Smooth muscle cell (in vitro differentiated cells): ENCODE results near the gene TMEM222. TPM values are rescaled to one million over a fixed set of nuclear protein-coding genes. Genes with fewer than 3 reads are reported as not detected.
A peak's percentile ranks its signal among the peaks of the same experiment; 100 is the strongest.

Experiments
- DNase-seq: peaks from one replicate; lab custom pipeline; 2025; ENCODE audit not compliant: unreplicated experiment; lab: John Stamatoyannopoulos, UW
- H2AFZ ChIP-seq: fragments of 200-600 bp; sonication (generic); 2 replicates; pipeline ENCODE4 v1.6.0; 2016; ENCODE audit warnings: antibody characterized with exemption, low read depth, mild to moderate bottlenecking
- H3F3A ChIP-seq: fragments of 200-600 bp; sonication (generic); 2 replicates; pipeline ENCODE4 v1.6.0; 2017; ENCODE audit warnings: antibody characterized with exemption, low read depth
- H3K27ac ChIP-seq: fragments of 200-600 bp; sonication (generic); 2 replicates; pipeline ENCODE4 v1.5.1; 2016; ENCODE audit warnings: low read depth, mild to moderate bottlenecking
- H3K27me3 ChIP-seq: fragments of 200-600 bp; sonication (generic); 2 replicates; pipeline ENCODE4 v1.6.1; 2016; ENCODE audit warnings: low read depth, mild to moderate bottlenecking
- H3K36me3 ChIP-seq: fragments of 200-600 bp; sonication (generic); 2 replicates; pipeline ENCODE4 v1.5.1; 2016; ENCODE audit warnings: low read depth
- H3K4me1 ChIP-seq: fragments of 200-600 bp; sonication (generic); 2 replicates; pipeline ENCODE4 v1.5.1; 2016; ENCODE audit warnings: low read depth
- H3K4me2 ChIP-seq: fragments of 200-600 bp; sonication (generic); 2 replicates; pipeline ENCODE4 v1.6.0; 2016; ENCODE audit warnings: mild to moderate bottlenecking
- H3K4me3 ChIP-seq: fragments of 200-600 bp; sonication (generic); 2 replicates; pipeline ENCODE4 v1.5.1; 2016; ENCODE audit warnings: mild to moderate bottlenecking
- H3K79me2 ChIP-seq: fragments of 200-600 bp; sonication (generic); 2 replicates; pipeline ENCODE4 v1.6.0; 2016; ENCODE audit warnings: low read depth, mild to moderate bottlenecking
- H3K9ac ChIP-seq: fragments of 200-600 bp; sonication (generic); 2 replicates; pipeline ENCODE4 v1.6.0; 2016; ENCODE audit warnings: low read depth
- H3K9me3 ChIP-seq: fragments of 200-600 bp; sonication (generic); replicated peaks from 2 replicates; pipeline ENCODE4 v1.5.1; 2016; ENCODE audit warnings: low read depth
- H4K20me1 ChIP-seq: fragments of 200-600 bp; sonication (generic); 2 replicates; pipeline ENCODE4 v1.6.0; 2016; ENCODE audit warnings: low read depth
- WGBS: methylation state at CpG from one replicate; pipeline ENCODE4 v1.1.7; 2016; ENCODE audit warnings: low lambda C conversion rate; 5-methylcytosine and 5-hydroxymethylcytosine counted together
- polyA plus RNA-seq: library from polyadenylated mRNA; unstranded; fragments of >200 nt; fragmentation: Nextera tagmentation; extraction: Ambion mirVana; gene quantifications from 2 replicates; pipeline ENCODE4 v1.2.1, GENCODE V29; 2016
- total RNA-seq: library from RNA; depleted of rRNA; stranded (reverse); fragments of >200 nt; gene quantifications from 2 replicates; pipeline ENCODE4 v1.2.3, GENCODE V29; 2014
- TF ChIP-seq, protein P1 (sequence below): fragments of 200-600 bp; sonication (generic); IDR thresholded peaks from 2 replicates; pipeline ENCODE4 v1.5.1; 2017; ENCODE audit warnings: borderline replicate concordance, mild to moderate bottlenecking, antibody characterized with exemption; ENCODE audit not compliant: insufficient read depth, poor library complexity, severe bottlenecking

TMEM222 gene
- total and polyA plus RNA-seq, 2 experiments from 2014 or later: 28.0 to 49.3 TPM

DNA sequence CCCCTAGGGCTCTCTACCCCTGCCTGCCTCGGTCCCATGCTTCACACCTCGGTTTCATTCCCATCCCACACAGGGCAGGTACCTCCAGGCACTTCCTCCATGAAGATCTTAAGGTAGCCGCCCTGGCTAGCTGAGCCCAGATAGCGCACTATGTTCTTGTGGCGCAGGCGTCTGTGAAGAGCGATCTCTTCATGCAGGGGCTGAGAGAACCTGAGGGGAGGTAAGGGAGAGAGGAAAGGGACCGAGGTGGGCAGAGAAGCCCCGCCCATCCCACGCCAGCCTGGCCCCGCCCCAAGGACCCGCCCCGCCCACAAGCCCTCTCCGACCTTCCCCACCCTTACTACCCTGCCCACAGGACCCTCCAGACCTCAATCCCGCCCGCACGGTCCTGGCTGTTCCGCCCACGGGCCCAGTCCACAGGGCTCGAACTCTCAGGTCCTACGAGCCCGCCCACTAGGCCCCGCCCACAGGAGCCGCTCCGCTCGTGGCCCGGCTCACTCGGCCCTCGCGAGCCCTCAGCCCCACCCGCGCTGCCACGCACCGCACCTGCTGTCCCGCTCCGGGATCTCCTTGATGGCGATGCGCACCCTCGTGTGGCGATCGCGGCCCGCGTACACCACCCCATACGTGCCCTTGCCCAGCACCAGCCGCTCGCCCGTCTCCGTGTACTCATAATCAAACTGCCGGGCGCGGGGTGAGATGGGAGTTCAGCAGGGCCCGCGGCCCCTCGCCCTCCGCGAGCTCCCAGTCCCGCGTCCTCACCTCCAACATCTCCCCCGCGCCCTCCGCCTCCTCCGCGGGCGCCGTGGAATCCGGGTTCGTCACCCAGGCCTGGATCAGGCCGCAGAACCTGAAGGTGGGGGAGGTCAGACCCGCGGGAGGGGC, 38.4 kb downstream of the TMEM222 start:
- Histone ChIP-seq H3K4me1 (peaks cover 18% of the 10 kb centered on the region), H2AFZ (no peak overlapping the region), H3K27me3 (no peaks in the 10 kb centered on the region), H3K27ac (no peak overlapping the region), H3K4me3 (peak overlapping the region; percentile 42), H3K79me2 (peaks cover 5% of the 10 kb centered on the region), H3K36me3 (no peaks in the 10 kb centered on the region), H3K4me2 (peak overlapping the region; percentile 98), H4K20me1 (peaks cover 5% of the 10 kb centered on the region), H3F3A (no peaks in the 10 kb centered on the region), H3K9ac (no peak overlapping the region), H3K9me3 (no peaks in the 10 kb centered on the region)
- no peak for DNase-seq
- TF ChIP-seq, protein P1, sequence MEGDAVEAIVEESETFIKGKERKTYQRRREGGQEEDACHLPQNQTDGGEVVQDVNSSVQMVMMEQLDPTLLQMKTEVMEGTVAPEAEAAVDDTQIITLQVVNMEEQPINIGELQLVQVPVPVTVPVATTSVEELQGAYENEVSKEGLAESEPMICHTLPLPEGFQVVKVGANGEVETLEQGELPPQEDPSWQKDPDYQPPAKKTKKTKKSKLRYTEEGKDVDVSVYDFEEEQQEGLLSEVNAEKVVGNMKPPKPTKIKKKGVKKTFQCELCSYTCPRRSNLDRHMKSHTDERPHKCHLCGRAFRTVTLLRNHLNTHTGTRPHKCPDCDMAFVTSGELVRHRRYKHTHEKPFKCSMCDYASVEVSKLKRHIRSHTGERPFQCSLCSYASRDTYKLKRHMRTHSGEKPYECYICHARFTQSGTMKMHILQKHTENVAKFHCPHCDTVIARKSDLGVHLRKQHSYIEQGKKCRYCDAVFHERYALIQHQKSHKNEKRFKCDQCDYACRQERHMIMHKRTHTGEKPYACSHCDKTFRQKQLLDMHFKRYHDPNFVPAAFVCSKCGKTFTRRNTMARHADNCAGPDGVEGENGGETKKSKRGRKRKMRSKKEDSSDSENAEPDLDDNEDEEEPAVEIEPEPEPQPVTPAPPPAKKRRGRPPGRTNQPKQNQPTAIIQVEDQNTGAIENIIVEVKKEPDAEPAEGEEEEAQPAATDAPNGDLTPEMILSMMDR: no peak
- 10% methylated on average over 25 of the region's 71 CpGs for WGBS

DNA sequence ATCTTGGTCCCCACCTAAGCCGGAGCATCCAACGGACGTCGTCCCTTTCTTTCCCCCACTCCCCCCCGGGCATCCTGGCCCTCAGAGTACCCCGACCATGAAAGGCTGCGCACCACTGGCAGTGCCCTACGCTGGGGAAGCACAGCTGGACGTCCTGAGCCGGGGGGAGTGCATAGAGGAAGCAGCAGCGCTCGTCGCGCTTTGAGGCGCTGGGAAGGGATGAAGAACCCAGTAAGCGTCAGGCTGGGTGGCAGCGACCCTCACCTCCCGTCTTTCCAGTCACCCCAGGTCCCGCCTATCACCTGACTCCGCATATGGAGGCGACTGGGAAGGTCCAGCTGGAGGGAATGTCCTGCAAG, 39.1 kb downstream of the TMEM222 start:
- peaks cover 18% of the 10 kb centered on the region for H3K4me1 ChIP-seq
- no peak overlapping the region for H3K27ac ChIP-seq
- H3K4me2 ChIP-seq: peak overlapping the region; percentile 98
- H2AFZ ChIP-seq: no peak overlapping the region
- 46% methylated on average over 17 of the region's 21 CpGs for WGBS
- H3K27me3 ChIP-seq: no peaks in the 10 kb centered on the region
- H3K4me3 ChIP-seq: peak overlapping the region; percentile 42
- peaks cover 5% of the 10 kb centered on the region for H4K20me1 ChIP-seq
- no peaks in the 10 kb centered on the region for H3K9me3 ChIP-seq
- no peak for DNase-seq
- H3K79me2 ChIP-seq: peaks cover 5% of the 10 kb centered on the region
- H3K9ac ChIP-seq: no peak overlapping the region
- TF ChIP-seq, protein P1: no peak
- H3F3A ChIP-seq: peaks cover 5% of the 10 kb centered on the region
- H3K36me3 ChIP-seq: no peaks in the 10 kb centered on the region

DNA sequence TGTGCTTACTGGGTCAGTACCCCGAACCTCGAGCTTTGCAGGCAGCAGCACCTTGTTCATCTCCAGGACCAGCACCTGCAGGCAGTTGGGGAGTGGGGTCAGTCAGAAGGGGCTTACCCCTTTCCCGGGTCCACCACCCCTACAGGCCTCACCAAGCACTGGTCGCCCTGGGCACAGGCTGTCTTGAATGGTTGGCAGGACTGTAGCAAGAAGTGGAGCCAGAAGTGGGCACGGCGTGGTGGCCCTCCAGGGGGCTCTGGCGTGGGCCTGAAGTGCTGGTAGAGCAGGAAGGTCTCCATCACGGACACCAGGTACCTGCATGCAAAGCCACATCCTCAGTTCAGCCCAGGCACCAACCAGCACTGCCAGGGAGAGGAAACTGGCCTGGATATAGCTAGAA, 39.6 kb downstream of the TMEM222 start:
- TF ChIP-seq, protein P1: no peak
- Histone ChIP-seq H3K27ac (no peak overlapping the region), H3K79me2 (peaks cover 5% of the 10 kb centered on the region), H4K20me1 (peaks cover 5% of the 10 kb centered on the region), H3K9ac (no peak overlapping the region), H3K9me3 (no peaks in the 10 kb centered on the region), H3K4me2 (no peak overlapping the region), H2AFZ (no peak overlapping the region), H3F3A (peaks cover 7% of the 10 kb centered on the region), H3K4me1 (peaks cover 18% of the 10 kb centered on the region), H3K36me3 (no peaks in the 10 kb centered on the region), H3K27me3 (no peaks in the 10 kb centered on the region), H3K4me3 (no peak overlapping the region)
- DNase-seq: no peak
- WGBS: 97% methylated on average over 8 of the region's 8 CpGs
